HG02623 (cell line): ENCODE results near the gene NPPC.
"Not testable (repeated sequence)": the region's sequence is repeated elsewhere in the genome, so short reads cannot be mapped to it uniquely, and the experiment has no call there.

Experiments used
- ATAC-seq: cut with Tn5 transposase; IDR thresholded peaks from one replicate; pipeline ENCODE4 v1.9.1; 2021; ENCODE audit warnings: moderate library complexity; ENCODE audit not compliant: unreplicated experiment

The NPPC gene, protein sequence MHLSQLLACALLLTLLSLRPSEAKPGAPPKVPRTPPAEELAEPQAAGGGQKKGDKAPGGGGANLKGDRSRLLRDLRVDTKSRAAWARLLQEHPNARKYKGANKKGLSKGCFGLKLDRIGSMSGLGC

GRCh38 chr2:231926180-231926741 is at the start of gene NPPC:
NPPC (minus strand) TSS chr2:231926396; CDS start chr2:231926249, 147 bp downstream.
- ATAC-seq = peak; percentile 60

DNA sequence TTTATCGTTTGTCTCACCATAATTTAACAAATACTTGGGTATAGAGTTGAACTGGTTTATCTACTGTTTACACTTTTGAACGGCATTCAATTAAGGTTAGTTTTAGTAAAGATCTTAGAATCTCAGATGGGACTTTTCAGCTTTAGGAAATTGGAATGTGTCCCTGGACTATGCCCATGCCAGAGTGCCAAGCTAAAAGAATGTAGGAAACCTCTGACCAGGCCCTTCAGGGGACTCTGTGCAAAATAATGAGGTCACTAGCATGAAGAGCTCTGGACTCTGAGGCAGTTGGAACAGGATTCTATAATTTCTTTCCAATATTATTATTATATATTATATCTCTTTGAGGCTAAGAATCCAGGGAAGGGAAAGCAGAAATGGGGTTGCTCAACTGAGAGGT is 48.8 kb upstream of the NPPC start:
- ATAC-seq = no peak

GRCh38 chr2:231970461-231970860 is 44.3 kb upstream of the NPPC start:
- no peak for ATAC-seq

DNA sequence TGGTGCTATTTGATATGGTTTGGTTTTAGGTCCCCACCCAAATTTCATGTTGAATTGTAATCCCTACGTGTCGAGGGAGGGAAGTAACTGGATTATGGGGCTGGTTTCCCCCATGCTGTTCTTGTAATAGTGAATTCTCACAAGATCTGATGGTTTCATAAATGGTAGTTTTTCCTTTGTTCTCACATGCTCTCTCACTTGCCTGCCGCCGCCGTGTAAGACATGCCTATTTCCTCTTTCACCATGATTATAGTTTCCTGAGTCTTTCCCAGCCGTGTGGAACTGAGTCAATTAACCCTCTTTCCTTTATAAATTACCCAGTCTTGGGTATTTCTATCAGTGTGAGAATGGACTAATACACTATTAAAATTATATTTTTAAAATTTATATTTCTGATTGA is 42.6 kb upstream of the NPPC start:
- no peak for ATAC-seq

- no peak for ATAC-seq
Measured at GRCh38 chr2:231966886-231967285, 40.7 kb upstream of the NPPC start.

GRCh38 chr2:231965102-231965501 is 38.9 kb upstream of the NPPC start:
- ATAC-seq = no peak

DNA sequence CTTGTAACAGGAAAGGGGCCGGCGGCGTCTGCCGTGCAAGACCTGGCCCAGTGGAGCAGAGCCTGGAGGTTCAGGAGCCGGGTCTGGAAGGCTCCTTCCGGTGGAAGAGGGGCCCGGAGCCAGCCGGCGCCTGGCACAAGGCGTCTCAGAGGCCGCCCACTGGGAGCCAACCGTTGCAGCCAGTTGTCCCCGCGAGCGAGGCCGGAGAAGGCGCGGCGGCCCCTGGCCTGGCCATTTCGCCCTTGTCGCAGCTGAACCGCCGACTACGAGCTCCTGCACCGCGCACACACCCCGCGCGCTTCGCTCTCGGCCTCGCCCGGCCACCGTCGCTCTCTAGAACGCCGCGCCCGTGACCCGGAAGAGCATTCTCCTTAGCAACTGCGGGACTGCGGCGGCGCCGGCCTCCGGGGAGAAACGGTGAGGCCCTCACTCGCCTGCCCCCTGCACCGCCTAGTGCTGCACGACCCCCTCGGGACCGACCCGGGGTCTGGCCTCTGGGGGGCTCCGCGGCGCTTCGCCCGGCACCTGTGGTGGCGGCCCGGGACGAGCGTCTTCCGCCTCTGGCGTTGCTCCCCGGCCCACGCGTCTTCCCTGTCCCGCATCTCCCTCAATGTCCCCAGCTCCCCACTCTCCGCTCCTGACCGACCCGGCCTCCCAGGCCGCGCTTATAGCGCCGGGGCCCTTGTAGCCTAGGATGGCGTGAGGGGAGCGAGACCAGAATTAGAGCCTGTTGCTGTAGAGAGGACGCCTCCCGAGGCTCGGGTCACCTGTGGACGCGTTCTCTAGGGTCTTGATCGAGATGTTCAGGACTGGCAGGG is 35.4 kb upstream of the NPPC start, which contains the start of gene DIS3L2:
DIS3L2 (plus strand) TSS at position 365 of the 818 bp plus-strand sequence. CDS start 53,215 bp downstream, outside the sequence.
- peak; percentile 82 for ATAC-seq

DNA sequence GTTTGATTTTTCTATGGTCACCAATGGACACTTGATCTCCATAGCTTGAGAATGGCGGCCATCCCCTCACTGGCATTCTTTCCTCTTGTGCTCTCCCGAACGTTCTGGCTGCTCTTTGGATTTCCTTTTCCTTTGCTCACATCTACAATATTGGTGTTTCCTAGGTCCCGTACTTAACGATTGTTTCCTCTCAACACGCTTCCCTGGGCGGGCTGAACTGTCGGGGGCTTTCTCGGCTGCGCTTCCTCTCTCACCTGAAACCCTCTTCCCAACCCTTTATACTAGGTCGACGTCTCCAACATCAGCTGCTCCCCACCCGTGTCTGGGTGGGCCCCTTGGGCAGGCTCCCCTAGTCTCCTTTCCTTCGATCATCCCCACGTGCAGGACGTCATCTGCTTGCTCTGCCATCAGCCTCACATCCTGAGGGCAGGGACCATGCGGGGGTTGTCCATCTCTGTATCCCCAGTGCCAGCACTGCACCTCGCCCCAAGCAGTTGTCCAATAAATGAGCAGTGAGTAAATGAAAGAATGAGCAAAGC is 34.7 kb upstream of the NPPC start:
- no peak for ATAC-seq

- no peak for ATAC-seq
Measured at GRCh38 chr2:231957913-231958763, 31.9 kb upstream of the NPPC start.

GRCh38 chr2:231955758-231956472 is 29.7 kb upstream of the NPPC start:
- ATAC-seq = no peak

- no peak for ATAC-seq
Measured at GRCh38 chr2:231951452-231952035, 25.3 kb upstream of the NPPC start.

- ATAC-seq = no peak
Measured at GRCh38 chr2:231947694-231948093, 21.5 kb upstream of the NPPC start.

- not testable (repeated sequence) for ATAC-seq
Measured at GRCh38 chr2:231947112-231947511, 20.9 kb upstream of the NPPC start.

GRCh38 chr2:231946241-231946814 is 20.1 kb upstream of the NPPC start:
- no peak for ATAC-seq

DNA sequence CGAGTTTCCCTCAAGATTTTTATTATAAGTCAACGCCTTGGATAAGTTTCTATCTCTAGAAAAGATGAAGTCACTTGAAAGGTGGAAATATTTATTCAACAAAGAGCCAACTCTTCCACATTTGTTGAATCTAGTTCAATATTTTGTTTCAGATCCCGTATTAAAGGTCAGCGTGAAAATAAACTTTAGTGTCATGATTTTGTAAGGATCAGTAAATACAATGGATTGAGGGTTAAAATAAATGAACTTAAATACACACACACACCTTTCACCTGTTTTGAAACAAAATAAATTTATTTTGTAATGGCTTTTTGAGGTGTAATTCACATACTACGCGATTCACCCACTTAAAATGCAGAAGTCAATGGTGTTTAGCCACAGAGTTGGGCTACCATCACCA is 16.0 kb upstream of the NPPC start:
- no peak for ATAC-seq

DNA sequence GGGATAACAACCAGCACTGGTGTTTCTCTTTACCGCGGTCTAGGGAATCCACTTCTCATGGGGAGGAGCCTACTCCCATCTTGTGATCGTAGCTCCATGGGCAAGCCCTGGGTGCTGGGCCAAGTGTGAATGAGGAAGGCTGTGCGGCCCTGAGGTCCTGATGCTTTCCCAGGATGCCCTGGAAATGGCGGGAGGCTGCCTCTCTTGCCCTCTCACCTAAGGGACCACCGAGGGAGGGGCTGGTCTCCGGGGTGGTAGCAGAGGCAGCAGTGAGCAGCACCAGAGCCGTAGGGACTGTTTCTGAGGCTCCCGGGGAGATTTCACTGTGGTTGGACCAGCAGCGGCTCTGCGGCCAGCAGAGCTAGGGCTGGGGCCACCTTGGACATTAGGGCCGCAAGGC is 15.5 kb upstream of the NPPC start:
- ATAC-seq = no peak

DNA sequence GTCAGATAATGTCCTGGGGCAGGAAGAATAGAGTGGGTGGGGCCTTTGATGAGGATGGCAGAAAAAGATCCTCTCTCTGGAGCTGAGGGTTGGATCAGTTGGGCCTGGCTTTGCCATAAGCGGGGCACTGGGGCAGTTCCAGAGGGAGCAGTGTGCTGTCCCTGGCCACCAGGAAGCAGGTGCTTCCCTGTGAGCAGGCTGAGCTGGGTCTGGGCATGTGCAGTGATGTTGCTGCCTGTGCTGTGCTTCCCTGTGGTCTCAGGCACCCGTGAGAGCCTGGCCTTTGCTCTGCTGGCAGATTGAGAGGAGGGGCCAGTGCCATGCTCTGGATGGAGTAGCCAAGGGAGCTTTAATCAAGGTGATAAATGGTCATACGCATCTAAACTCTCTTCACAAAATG is 14.6 kb upstream of the NPPC start:
- ATAC-seq = no peak

GRCh38 chr2:231939022-231939421 is 12.8 kb upstream of the NPPC start:
- no peak for ATAC-seq

DNA sequence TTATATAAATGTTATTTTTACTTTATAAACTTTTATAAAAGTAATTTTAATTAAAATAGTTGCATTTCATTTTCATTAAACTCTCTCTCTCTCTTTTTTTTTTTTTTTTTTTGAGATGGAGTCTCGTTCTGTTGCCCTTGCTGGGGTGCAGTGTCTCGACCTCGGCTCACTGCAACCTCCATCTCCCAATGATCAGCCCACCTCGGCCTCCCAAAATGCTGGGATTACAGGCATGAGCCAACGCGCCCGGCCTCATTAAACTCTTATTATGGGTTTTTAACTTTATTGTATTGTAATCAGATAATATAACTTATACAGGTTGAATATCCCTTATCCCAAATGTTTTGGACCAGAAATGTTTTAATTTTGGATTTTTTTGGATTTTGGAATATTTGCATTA is 10.9 kb upstream of the NPPC start:
- no peak for ATAC-seq

DNA sequence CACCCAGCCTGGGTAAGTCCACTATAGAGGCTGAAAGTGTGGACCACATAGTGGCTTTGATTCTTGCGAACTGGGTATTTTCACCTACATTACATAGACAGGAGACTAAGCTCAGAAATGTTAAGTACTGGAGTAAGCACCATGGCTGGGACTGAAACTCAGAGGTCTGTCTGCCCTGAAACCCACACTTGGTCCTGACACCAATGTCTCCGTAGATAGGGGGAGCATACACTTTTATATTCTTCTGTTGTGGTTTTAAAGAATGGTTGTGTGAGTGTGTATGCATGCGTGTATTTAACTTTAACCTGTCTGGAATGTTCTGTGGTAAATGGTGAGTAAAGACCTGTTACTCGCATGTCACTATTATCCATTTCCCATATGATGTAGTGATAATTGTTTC is 10.3 kb upstream of the NPPC start:
- ATAC-seq = no peak
